Measurements from ENCODE around the gene KAT14. TPM values are rescaled to one million over a fixed set of nuclear protein-coding genes. Genes with fewer than 3 reads are reported as not detected.

The KAT14 gene
- total RNA-seq, 1 experiment from 2014 or later, result 83.2 TPM

GRCh38 chr20:18180815-18181214 lies 43.2 kb downstream of the KAT14 start:
- no peaks in the 10 kb centered on the region for H3K4me1 Mint-ChIP-seq (ENCODE audit: low read depth, unreplicated experiment)
- no peak overlapping the region for H3K4me3 ChIP-seq (ENCODE audit: low read depth, low read length)
- BruUV-seq (replicated peaks), result no TSS peak
- H3K27ac Mint-ChIP-seq (ENCODE audit: unreplicated experiment), result no peak overlapping the region
- H3K9me3 ChIP-seq, result peaks cover 11% of the 10 kb centered on the region; the same call in 1 of the 2 replicates
- no peak overlapping the region for H3K4me3 Mint-ChIP-seq (ENCODE audit: unreplicated experiment)
- H3K9me3 Mint-ChIP-seq (ENCODE audit: unreplicated experiment), result peaks cover 8% of the 10 kb centered on the region
- DNase-seq, result no peak
- intact Hi-C loops (cut with micrococcal nuclease; ENCODE audit: unreplicated experiment), result no loop called here
- H3K4me1 ChIP-seq, result no peaks in the 10 kb centered on the region
- no peaks in the 10 kb centered on the region for H3K27me3 Mint-ChIP-seq (ENCODE audit: insufficient read depth, unreplicated experiment)
- no peak for TF ChIP-seq CTCF (IDR thresholded peaks at IDR 0.05; ENCODE audit: insufficient read depth in 1 of 2, low read depth in 1 of 2, low read length in 1 of 2, severe bottlenecking in 1 of 2, unreplicated experiment in 1 of 2)
- ChIA-PET POLR2A (interaction anchor here (0.5 kb wide), 1 partner anchor 11 kb away, joined by 6 read pairs; no protein-coding TSS in a partner anchor), CTCF (interaction anchor here (0.6 kb wide), 1 partner anchor 63 kb away, joined by 3 read pairs; no protein-coding TSS in a partner anchor)
- peaks cover 98% of the 10 kb centered on the region for H3K36me3 Mint-ChIP-seq (ENCODE audit: insufficient read depth, unreplicated experiment)
- H3K36me3 ChIP-seq (ENCODE audit: control insufficient read depth, insufficient read depth, low read length), result peaks cover 11% of the 10 kb centered on the region
- H3K27me3 ChIP-seq (replicated peaks; ENCODE audit: control insufficient read depth, insufficient read depth, low read length), result no peaks in the 10 kb centered on the region

GRCh38 chr20:18187020-18187419 lies 49.4 kb downstream of the KAT14 start:
- no peak overlapping the region for H3K27ac Mint-ChIP-seq (ENCODE audit: unreplicated experiment)
- intact Hi-C loops (cut with micrococcal nuclease; ENCODE audit: unreplicated experiment), result no loop called here
- no peak for TF ChIP-seq CTCF (IDR thresholded peaks at IDR 0.05; ENCODE audit: insufficient read depth in 1 of 2, low read depth in 1 of 2, low read length in 1 of 2, severe bottlenecking in 1 of 2, unreplicated experiment in 1 of 2)
- no peak overlapping the region for H3K4me3 ChIP-seq (ENCODE audit: low read depth, low read length)
- no peak overlapping the region for H3K4me3 Mint-ChIP-seq (ENCODE audit: unreplicated experiment)
- no peak for DNase-seq
- ChIA-PET CTCF (no interaction called here), POLR2A (no interaction called here)
- H3K4me1 Mint-ChIP-seq (ENCODE audit: low read depth, unreplicated experiment), result peaks cover 10% of the 10 kb centered on the region
- no peaks in the 10 kb centered on the region for H3K9me3 Mint-ChIP-seq (ENCODE audit: unreplicated experiment)
- H3K36me3 Mint-ChIP-seq (ENCODE audit: insufficient read depth, unreplicated experiment), result peaks cover 98% of the 10 kb centered on the region
- no peaks in the 10 kb centered on the region for H3K27me3 ChIP-seq (replicated peaks; ENCODE audit: control insufficient read depth, insufficient read depth, low read length)
- no peaks in the 10 kb centered on the region for H3K9me3 ChIP-seq
- no TSS peak for BruUV-seq (replicated peaks)
- H3K4me1 ChIP-seq, result peaks cover 14% of the 10 kb centered on the region
- peaks cover 8% of the 10 kb centered on the region for H3K36me3 ChIP-seq (ENCODE audit: control insufficient read depth, insufficient read depth, low read length)
- H3K27me3 Mint-ChIP-seq (ENCODE audit: insufficient read depth, unreplicated experiment), result no peaks in the 10 kb centered on the region

- Histone ChIP-seq H3K4me3 (ENCODE audit: low read depth, low read length) (no peak overlapping the region), H3K36me3 (ENCODE audit: control insufficient read depth, insufficient read depth, low read length) (peaks cover 10% of the 10 kb centered on the region), H3K27me3 (replicated peaks; ENCODE audit: control insufficient read depth, insufficient read depth, low read length) (no peaks in the 10 kb centered on the region), H3K9me3 (no peaks in the 10 kb centered on the region), H3K4me1 (peaks cover 14% of the 10 kb centered on the region)
- no peak for DNase-seq
- no peak overlapping the region for H3K27ac Mint-ChIP-seq (ENCODE audit: unreplicated experiment)
- POLR2A ChIA-PET, result no interaction called here
- H3K4me3 Mint-ChIP-seq (ENCODE audit: unreplicated experiment), result no peak overlapping the region
- H3K36me3 Mint-ChIP-seq (ENCODE audit: insufficient read depth, unreplicated experiment), result peaks cover 94% of the 10 kb centered on the region
- H3K9me3 Mint-ChIP-seq (ENCODE audit: unreplicated experiment), result no peaks in the 10 kb centered on the region
- CTCF ChIA-PET, result interaction anchor here (0.6 kb wide), 1 partner anchor 682 kb away, joined by 5 read pairs; no protein-coding TSS in a partner anchor
- peaks cover 10% of the 10 kb centered on the region for H3K4me1 Mint-ChIP-seq (ENCODE audit: low read depth, unreplicated experiment)
- intact Hi-C loops (cut with micrococcal nuclease; ENCODE audit: unreplicated experiment), result no loop called here
- H3K27me3 Mint-ChIP-seq (ENCODE audit: insufficient read depth, unreplicated experiment), result no peaks in the 10 kb centered on the region
- BruUV-seq (replicated peaks), result no TSS peak
- TF ChIP-seq CTCF (IDR thresholded peaks at IDR 0.05; ENCODE audit: insufficient read depth in 1 of 2, low read depth in 1 of 2, low read length in 1 of 2, severe bottlenecking in 1 of 2, unreplicated experiment in 1 of 2), result no peak
Measured at GRCh38 chr20:18188434-18188833, 50.8 kb downstream of the KAT14 start.

Data from Caco-2 (cell line).